Epidermal melanocyte (primary cell): Measurements from ENCODE around the gene NGRN.

ENCODE experiments used
- DNase-seq: peaks from one replicate; pipeline ENCODE4 v3.0.0; 2011; ENCODE audit warnings: low spot score; ENCODE audit not compliant: insufficient read length

Gene NGRN

DNA sequence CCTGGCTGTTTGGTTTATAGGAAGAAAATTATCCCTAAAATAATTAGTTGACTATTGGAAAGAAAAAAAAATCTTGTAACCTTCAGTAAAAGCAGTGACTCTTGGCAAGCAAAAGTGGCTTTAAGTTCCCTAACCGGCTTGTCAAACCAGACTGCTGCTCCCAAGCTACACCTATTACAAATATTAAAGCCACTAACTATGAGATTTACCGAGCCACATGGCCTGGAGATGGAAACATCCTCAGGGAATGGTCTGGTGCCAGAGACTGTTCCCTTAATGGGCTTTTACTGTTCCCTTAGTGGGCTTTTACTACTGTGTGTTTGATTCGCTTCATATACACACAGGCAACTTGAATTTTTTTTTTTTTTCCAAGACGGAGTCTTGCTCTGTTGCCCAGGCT is 50.7 kb downstream of the NGRN start:
- no peak for DNase-seq

DNA sequence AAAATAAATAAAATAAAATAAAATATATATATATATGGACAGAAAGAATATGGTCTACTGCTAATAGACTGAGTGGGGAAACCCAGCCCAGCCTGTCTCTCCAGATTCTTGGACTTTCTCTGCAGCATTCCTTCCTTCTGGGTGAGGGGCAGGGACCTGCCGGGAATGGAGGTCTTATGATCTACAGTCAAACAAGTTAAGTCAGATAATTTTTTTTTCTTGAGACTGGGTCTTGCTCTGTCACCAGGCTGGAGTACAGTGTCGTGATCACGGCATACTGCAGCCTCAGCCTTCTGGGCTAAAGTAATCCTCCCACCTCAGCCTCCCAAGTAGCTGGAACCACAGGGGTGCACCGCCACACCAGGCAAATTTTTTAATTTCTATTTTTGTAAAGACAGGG is 53.1 kb downstream of the NGRN start:
- no peak for DNase-seq

DNA sequence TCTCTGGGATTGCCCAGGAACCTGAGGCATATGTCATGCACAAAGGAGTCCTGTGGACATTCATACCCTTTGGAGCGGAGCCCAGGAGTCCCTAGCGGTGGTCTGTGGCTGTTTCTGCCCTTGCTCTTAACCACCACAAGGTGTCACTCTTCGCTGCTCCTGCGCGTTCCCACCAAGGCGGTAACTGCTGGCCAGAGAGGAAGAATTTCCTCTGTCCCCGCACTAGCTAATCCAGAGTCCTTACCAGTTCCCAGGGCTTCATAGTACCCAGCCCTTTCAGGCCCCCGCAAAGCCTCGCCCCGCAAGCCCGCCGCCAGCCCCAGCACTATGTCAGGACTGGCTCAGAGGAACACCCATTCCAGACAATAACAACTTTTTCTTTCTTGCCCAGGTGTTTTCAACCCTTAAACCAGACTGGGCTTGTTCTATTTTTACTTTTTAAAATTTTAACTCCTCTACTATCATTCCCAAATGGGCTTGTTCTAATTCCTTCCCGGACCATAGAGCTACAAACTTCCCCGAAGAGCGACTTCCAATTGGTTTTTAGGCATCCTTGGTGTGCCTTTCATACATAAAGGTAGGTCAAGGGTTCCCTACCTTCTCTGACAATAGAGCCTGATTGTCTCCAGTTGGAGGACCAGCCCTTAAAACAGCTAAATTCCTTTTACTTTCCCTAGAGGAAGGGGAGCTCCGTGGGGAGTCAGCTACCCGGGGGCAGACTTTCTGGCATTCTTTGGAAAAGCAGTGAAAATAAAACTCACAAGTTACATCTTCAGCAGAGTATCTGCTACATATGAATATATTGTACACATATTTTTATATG is 54.8 kb downstream of the NGRN start:
- DNase-seq, result peak; percentile 86

DNA sequence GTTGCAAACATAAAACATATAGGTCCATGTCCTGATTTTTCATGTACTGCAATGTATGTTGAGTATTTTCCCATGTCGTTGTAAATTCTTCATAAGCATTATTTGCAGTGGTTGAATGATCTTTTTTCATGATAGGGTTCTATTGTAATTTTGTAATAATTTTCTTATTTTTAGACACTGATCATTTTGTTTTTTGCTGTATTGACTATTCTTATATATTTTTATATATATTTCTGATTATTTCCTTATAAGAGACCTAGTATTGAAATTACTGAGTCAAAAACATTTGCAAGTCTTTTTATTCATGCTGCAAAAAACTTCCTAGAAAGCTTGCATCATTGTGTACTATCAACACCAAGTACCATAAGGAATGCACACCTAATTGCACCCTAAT is 55.4 kb downstream of the NGRN start:
- no peak for DNase-seq
